ENCODE results near the gene MRPL14.

MRPL14 gene

GRCh38 chr6:44076356-44077213, 50.7 kb downstream of the MRPL14 start:
- H3K27ac ChIP-seq = no peak overlapping the region
- TF ChIP-seq ZFX (IDR thresholded peaks at IDR 0.05; ENCODE audit: borderline replicate concordance) (no peak), CTCF (IDR thresholded peaks at IDR 0.05) (no peak)

GRCh38 chr6:44075647-44076355, 51.5 kb downstream of the MRPL14 start:
- no peak for TF ChIP-seq CTCF (IDR thresholded peaks at IDR 0.05)
- TF ChIP-seq ZFX (IDR thresholded peaks at IDR 0.05; ENCODE audit: borderline replicate concordance) = no peak
- no peak overlapping the region for H3K27ac ChIP-seq

- TF ChIP-seq ZFX (IDR thresholded peaks at IDR 0.05; ENCODE audit: borderline replicate concordance) (no peak), CTCF (IDR thresholded peaks at IDR 0.05) (peak; percentile 58)
- peak overlapping the region; percentile 44; the same call in 1 of the 2 replicates for H3K27ac ChIP-seq
Observed at GRCh38 chr6:44074813-44075646, 52.2 kb downstream of the MRPL14 start.

GRCh38 chr6:44074439-44074812, 52.8 kb downstream of the MRPL14 start:
- H3K27ac ChIP-seq = peak overlapping the region; percentile 44
- no peak for TF ChIP-seq ZFX (IDR thresholded peaks at IDR 0.05; ENCODE audit: borderline replicate concordance)
- TF ChIP-seq CTCF (IDR thresholded peaks at IDR 0.05) = peak; percentile 94

- peak overlapping the region; percentile 44 for H3K27ac ChIP-seq
- TF ChIP-seq ZFX (IDR thresholded peaks at IDR 0.05; ENCODE audit: borderline replicate concordance) = no peak
Observed at GRCh38 chr6:44073612-44074438, 53.4 kb downstream of the MRPL14 start.

GRCh38 chr6:44072959-44073611, 54.2 kb downstream of the MRPL14 start:
- H3K27ac ChIP-seq = no peak overlapping the region
- TF ChIP-seq ZFX (IDR thresholded peaks at IDR 0.05; ENCODE audit: borderline replicate concordance) (no peak), CTCF (IDR thresholded peaks at IDR 0.05) (no peak)
